HG03103 (cell line): ENCODE data around the gene MYO1E.
A peak's percentile ranks its signal among the peaks of the same experiment; 100 is the strongest.
"Not testable (repeated sequence)": the region's sequence is repeated elsewhere in the genome, so short reads cannot be mapped to it uniquely, and the experiment has no call there.

ENCODE experiments used
- ATAC-seq: cut with Tn5 transposase; IDR thresholded peaks from one replicate; pipeline ENCODE4 v1.9.1; 2021; ENCODE audit warnings: low read depth; ENCODE audit not compliant: unreplicated experiment

MYO1E gene

GRCh38 chr15:59372352-59373211, at the start of gene MYO1E:
MYO1E (minus strand) TSS chr15:59372871; CDS start chr15:59372500, 371 bp downstream.
- peak; percentile 45 for ATAC-seq

- ATAC-seq: no peak
Observed at GRCh38 chr15:59420986-59421618, 48.4 kb upstream of the MYO1E start.

DNA sequence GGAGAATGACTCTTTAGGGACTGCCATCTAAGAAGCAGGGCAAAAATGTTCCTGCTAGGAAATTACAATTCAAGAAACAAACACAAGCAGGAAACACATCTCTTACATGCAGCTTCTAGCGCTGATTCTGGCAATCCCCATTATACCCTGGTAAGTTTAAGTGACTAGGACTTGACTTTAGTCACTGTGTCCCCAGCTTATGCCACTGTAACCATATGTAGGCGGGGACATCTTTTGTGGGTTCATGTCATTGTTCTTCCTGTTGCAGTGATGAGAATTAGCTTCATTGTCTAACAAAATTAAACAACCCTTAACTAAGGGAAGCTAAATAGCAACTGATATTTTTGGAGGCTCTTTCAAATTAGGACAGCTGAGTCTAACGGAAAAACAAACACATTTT, 47.4 kb upstream of the MYO1E start:
- no peak for ATAC-seq

- no peak for ATAC-seq
Observed at GRCh38 chr15:59419170-59419569, 46.5 kb upstream of the MYO1E start.

DNA sequence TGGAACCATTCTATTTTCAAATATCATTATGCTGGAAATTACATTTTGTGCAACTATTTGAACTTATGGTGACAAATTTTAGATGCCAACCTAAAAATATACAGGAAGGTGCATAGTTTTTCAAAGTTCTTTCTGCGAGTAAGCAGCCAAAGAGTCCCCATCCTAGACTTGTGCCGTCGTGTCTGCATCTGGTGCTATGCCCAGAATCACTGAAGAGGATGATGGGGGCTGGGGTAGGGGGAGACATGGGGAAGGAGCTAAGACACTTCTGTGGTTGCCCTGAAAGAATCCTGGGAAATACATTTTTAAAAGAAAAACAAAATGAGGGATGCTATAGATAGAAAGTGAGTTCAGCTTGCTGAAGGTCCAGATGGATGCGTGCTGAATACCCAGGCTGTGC, 44.1 kb upstream of the MYO1E start:
- no peak for ATAC-seq

GRCh38 chr15:59413577-59413976, 40.9 kb upstream of the MYO1E start:
- ATAC-seq: no peak

DNA sequence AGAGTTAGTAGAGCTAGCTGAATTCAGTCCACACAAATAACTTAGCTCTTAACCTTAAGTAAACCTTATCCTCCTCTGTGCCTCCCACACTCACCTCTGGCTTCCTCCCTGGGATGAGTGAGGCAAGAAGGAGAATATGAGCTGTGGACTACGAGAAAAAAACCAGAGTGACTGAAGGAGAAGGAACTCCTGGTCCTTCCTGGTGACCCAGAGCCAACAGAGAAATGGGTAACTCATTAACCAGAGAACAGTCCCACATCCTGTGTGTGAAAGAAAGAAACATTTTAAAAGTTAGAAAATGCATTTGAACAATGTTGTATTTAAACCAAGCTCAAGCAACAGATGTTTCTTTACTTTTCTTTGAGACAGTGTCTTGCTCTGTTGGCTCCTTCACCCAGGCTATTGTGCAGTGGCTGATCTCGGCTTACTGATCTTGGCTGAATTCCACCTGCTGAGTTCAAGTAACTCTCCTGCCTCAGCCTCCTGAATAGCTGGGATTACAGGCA, 37.8 kb upstream of the MYO1E start:
- no peak for ATAC-seq

- ATAC-seq: no peak
Observed at GRCh38 chr15:59407946-59408345, 35.3 kb upstream of the MYO1E start.

DNA sequence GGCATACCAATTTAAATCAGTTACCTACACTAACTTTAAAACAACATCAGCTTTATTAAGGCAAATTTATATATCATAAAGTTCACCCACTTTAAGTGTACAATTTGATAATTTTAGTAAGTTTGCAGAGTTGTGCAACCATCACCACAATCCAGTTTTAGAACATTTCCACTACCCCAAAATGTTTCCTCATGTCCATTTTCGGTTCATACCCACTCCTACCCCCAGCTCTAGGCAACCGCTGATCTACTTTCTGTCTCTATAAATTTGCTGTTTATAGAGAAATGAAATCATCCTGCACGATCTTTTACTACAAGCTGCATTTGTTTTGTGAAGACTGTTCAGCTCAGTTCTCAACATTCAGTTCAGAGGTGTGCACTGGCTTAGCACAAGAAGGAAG, 33.8 kb upstream of the MYO1E start:
- ATAC-seq: no peak

DNA sequence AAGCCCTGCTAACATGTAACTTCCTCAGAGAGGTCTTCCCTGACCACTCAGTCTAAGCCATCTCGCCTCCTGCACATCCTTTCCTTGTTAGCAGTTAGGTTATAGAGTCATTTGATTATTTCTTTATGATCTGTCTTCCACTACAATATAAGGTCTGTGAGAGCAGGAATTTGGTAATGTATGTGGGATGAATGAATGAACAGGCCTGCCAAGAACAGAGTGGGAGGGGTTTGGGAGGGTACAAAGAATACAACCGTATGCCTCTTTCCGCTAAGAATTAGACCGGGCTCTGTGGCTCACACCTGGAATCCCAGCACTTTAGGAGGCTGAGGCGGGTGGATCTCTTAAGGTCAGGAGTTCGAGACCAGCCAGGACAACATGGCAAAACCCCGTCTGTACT, 32.4 kb upstream of the MYO1E start:
- ATAC-seq: no peak

DNA sequence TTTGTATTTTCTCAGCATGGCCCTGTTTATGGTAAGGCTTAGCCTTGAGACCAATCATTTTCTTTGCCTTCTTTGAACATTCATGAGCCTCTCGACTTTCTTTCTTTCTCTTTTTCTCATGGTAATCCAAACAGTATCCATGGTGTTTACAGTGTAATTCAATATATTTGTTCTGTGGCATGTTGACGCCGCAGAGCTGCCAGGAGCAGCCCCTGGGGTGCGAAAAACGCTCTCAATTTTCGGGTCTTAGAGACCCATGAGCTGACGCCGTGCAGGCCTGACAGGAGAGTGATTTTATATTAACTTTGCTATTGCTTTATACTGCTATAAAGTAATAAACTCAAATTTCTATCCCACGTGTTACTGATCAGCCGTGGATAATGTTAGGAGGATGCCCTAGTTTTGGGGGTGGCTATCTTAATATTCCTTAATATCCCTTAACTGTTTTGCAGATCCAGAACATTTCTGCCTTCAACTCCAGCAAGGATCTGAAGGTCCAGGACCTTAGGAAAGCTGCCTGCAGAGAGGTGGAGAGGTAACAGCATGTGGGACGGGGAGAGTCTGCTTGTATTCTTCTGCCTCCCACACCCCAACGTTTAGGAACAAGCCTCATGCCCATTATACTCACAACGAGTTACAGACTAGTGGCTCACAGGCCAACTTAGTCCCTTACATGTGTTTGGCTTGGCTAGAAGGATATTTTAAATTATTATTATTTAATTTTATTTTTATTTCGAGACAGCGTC, 29.3 kb upstream of the MYO1E start:
- ATAC-seq: no peak

DNA sequence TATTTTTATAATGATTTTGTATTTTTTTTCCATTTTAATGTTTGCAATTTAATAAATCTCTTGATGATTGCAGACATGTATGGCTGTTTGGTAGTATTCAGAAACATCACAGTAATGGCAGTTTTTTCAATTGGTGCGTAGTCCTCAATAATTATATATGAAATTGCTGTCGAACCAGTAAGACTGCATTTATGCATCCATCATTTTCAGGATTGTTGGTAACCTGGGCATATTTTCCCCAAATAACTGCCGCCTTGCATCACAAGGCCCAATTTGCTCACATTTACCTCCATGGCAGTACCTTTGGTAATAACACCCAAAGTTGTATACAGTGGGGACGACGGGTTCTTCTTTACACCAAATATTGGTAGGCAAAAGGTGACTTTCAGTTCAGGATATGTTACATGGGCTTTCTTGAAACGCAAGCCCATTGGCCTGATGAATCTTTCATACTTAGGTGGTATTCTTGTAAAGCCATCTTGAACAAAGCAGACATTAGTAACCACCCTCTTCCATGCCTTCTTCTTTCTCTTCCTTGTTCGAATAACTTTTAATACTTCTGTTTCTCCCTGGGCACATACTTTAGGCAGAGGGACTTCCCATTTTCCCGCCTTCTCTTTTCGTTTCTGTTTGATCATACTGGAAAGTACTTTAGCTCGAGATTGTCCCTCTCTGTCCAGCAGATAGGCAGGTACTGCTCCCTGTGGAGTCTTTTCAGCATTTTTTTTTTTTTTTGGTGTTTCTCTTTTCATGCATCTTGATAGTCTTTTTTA, 28.6 kb upstream of the MYO1E start:
- not testable (repeated sequence) for ATAC-seq

DNA sequence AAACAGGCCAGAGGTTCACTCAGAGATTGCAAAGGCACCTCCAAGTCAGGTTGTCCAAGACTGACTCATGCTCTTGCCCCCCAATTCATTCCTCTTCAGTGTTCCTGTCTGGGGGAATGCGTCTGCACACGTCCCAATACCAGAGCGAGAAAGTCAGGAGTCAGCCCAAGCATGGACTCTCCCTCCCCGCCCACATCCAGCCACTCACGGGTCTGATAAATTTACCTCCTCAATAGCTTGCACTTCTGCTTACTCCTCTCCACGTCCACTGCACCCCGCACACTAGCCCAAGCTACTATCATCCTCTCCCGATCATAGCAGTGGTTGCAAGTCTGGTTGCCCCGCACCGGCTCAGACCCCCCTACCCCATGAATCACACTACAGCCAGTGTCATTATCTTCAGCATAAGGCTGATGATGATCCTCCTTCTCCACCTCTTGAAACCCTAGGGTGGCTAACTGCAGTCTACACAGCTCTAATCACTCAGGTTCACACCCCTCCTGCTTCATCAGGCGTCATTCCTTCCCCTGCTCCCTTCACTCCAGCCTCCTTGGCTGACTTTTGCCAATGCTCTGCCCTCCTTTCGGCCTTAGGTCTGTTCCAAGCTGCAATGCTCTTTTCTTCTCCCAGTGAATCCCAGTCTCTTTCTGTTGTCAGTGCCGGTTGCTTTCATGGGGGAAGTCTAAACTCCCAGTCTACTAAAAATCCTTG, 27.6 kb upstream of the MYO1E start:
- ATAC-seq: no peak

GRCh38 chr15:59399465-59400102, 26.9 kb upstream of the MYO1E start:
- peak; percentile 89 for ATAC-seq

GRCh38 chr15:59398220-59398619, 25.5 kb upstream of the MYO1E start:
- no peak for ATAC-seq

- ATAC-seq: no peak
Observed at GRCh38 chr15:59396679-59397078, 24.0 kb upstream of the MYO1E start.

GRCh38 chr15:59396211-59396610, 23.5 kb upstream of the MYO1E start:
- no peak for ATAC-seq

GRCh38 chr15:59394166-59394661, 21.5 kb upstream of the MYO1E start:
- no peak for ATAC-seq

DNA sequence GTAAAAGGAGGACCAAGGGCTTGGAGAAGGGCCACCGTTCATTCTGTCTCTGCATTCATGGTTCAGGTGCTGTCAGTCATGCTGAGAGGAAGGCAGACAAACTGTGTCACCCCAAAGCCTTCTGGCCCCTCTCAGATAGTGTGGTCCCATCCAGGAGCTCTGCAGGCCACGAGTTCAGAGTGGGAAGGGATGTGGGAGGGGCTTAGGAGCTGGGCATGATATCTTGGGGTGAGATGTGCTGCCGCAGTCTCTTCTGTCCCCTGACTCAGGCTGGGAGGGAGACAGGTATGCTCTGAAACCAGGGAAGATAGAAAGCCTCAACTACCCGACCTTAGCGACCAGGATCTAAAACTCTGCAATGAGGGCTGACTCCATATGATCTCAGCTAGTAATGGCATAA, 19.6 kb upstream of the MYO1E start:
- ATAC-seq: no peak
